Tibial nerve (tissue), 4 donors: ENCODE results near the gene ERBB4. TPM values are rescaled to one million over a fixed set of nuclear protein-coding genes. Genes with fewer than 3 reads are reported as not detected.

Source experiments
- DNase-seq, 2 donors: peaks; one replicate each; pipeline ENCODE4 v3.0.0-alpha.2; 2019; ENCODE audit warnings: low spot score in 2 of 2
- H3K27ac ChIP-seq, 4 donors: fragments of 200-600 bp; sonication (generic) in 3 of 4; one replicate each; pipeline ENCODE4 v1.5.1; 2017 to 2019; ENCODE audit warnings: mild to moderate bottlenecking in 1 of 4
- H3K27me3 ChIP-seq, 2 donors: fragments of 200-600 bp; sonication (generic) in 1 of 2; one replicate each; pipeline versions ENCODE4 v1.5.1 to v1.6.0; 2017 to 2019
- H3K36me3 ChIP-seq, 3 donors: fragments of 200-600 bp; sonication (generic); one replicate each; pipeline ENCODE4 v1.5.1; 2018 to 2019
- H3K4me1 ChIP-seq, 4 donors: fragments of 200-600 bp; sonication (generic) in 3 of 4; one replicate each; pipeline ENCODE4 v1.5.1; 2017 to 2019
- H3K4me3 ChIP-seq, 4 donors: fragments of 200-600 bp; sonication (generic) in 3 of 4; one replicate each; pipeline ENCODE4 v1.5.1; 2017 to 2019; ENCODE audit warnings: mild to moderate bottlenecking in 1 of 4, moderate library complexity in 1 of 4
- H3K9me3 ChIP-seq, 4 donors: fragments of 200-600 bp; sonication (generic) in 3 of 4; one replicate each; pipeline ENCODE4 v1.5.1; 2017 to 2019
- EP300 ChIP-seq, 2 donors: sonication (generic); formaldehyde crosslinking; IDR thresholded peaks; one replicate each; pipeline ENCODE4 v1.6.1; 2017; ENCODE audit warnings: antibody characterized with exemption in 2 of 2, mild to moderate bottlenecking in 1 of 2
- POLR2A ChIP-seq, 2 donors: fragments of 450-650 bp; IDR thresholded peaks; one replicate each; pipeline ENCODE4 v1.6.1; 2017; ENCODE audit warnings: antibody characterized with exemption in 2 of 2, mild to moderate bottlenecking in 2 of 2, moderate library complexity in 2 of 2
- WGBS, 2 donors: methylation state at CpG; one replicate each; pipeline ENCODE4 v1.1.5; 2018; 5-methylcytosine and 5-hydroxymethylcytosine counted together
- total RNA-seq, 4 donors: library from RNA; depleted of rRNA; stranded (reverse); fragments of >200 nt; gene quantifications; one replicate each; pipeline ENCODE4 v1.1.0, GENCODE V29; 2016
- TF ChIP-seq, protein P1 (sequence below), 5 experiments: fragments of 200-600 bp in 3 of 5; fragments of 450-650 bp in 2 of 5; sonication (generic) in 3 of 5; IDR thresholded peaks; one replicate each; pipeline ENCODE4 v1.5.1; 2016 to 2019; ENCODE audit warnings: antibody characterized with exemption in 5 of 5, mild to moderate bottlenecking in 3 of 5, moderate library complexity in 2 of 5

ERBB4 gene
- total RNA-seq, 4 donors from 2014 or later: 2.4 to 3.3 (median 2.9) TPM

DNA sequence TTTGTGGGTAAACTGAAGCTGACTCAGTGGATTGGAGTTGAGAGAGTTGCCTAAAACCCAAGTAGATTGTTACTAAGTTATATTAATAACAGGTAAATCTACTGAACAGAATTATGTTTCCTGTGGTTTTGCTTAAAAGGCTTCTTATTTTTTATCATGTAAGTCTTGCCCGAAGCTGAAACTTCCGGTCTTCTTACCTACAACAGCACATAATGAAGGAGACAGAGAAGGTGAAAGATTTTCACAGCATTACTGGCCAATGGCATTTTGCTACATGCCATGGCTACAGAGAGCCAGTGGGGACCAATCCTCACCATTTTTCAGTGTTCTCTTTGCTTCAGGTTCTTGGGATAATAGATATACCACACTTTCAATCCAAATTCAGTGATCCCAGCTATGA is 220.0 kb downstream of the ERBB4 start:
- no peak for DNase-seq
- no peaks in the 10 kb centered on the region for H3K27me3 ChIP-seq
- TF ChIP-seq POLR2A (IDR thresholded peaks at IDR 0.05) (no peak), EP300 (IDR thresholded peaks at IDR 0.05) (no peak)
- TF ChIP-seq, protein P1, sequence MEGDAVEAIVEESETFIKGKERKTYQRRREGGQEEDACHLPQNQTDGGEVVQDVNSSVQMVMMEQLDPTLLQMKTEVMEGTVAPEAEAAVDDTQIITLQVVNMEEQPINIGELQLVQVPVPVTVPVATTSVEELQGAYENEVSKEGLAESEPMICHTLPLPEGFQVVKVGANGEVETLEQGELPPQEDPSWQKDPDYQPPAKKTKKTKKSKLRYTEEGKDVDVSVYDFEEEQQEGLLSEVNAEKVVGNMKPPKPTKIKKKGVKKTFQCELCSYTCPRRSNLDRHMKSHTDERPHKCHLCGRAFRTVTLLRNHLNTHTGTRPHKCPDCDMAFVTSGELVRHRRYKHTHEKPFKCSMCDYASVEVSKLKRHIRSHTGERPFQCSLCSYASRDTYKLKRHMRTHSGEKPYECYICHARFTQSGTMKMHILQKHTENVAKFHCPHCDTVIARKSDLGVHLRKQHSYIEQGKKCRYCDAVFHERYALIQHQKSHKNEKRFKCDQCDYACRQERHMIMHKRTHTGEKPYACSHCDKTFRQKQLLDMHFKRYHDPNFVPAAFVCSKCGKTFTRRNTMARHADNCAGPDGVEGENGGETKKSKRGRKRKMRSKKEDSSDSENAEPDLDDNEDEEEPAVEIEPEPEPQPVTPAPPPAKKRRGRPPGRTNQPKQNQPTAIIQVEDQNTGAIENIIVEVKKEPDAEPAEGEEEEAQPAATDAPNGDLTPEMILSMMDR (IDR thresholded peaks at IDR 0.05): no peak
- 93 to 96% methylated on average over 2 of the region's 2 CpGs for WGBS, 2 donors
- no peaks in the 10 kb centered on the region for H3K9me3 ChIP-seq
- no peaks in the 10 kb centered on the region for H3K4me1 ChIP-seq
- H3K4me3 ChIP-seq: no peak overlapping the region
- H3K27ac ChIP-seq: no peak overlapping the region
- no peaks in the 10 kb centered on the region for H3K36me3 ChIP-seq

DNA sequence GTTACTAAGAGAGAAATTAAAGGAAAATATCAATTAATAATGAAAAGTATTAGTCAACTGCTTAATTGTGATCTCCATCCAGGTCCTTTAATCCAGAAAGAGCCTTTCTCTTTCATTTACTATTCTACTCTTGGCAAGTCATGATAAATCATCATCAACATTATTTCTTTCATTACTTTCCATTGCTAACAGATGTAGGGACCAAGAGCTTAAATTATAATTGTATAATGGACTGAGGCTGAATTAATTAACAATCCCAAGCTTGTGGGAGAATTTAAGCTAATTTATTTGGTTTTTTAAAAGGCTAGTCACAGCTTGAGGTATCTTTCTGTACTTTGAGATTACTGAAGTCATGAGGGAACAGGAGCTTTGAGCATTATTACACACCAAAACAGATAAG is 223.9 kb downstream of the ERBB4 start:
- no peaks in the 10 kb centered on the region for H3K4me1 ChIP-seq

DNA sequence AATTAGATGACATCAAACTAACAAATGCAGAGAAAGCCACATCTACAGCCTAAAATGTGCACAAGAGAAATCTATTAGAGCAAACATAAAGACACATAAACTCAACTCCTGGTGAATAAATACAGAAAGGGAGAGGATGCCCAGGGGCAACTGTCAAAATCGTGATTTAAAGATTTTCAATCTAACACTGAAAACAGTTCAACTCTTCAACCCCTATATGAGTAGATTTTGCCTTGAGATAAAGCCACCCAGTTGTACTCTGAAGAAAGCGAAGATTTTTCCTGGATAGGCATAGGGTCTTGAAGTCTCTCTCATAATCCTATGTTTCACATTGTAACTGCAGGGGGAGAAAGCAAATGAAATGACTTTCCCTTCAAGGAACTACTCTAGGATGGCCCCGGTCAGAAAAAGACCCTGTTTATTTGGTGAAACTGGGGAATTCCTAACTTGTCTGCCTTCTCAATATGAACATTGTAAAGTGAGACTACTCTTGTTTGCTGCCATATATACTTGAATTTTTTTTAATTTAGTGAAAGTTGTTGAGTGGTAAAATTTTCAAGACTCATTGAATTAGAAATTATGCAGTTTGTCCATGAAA is 226.7 kb downstream of the ERBB4 start:
- TF ChIP-seq EP300 (IDR thresholded peaks at IDR 0.05): no peak
- no peak for TF ChIP-seq POLR2A (IDR thresholded peaks at IDR 0.05)
- TF ChIP-seq, protein P1 (IDR thresholded peaks at IDR 0.05): no peak
- WGBS, 2 donors: 62 to 82% methylated on average over 3 of the region's 3 CpGs

More for the DNA sequence above, 223.9 kb downstream of the ERBB4 start:
- no peaks in the 10 kb centered on the region for H3K36me3 ChIP-seq
- no peak overlapping the region for H3K4me3 ChIP-seq
- no peaks in the 10 kb centered on the region for H3K9me3 ChIP-seq
- H3K27me3 ChIP-seq: no peaks in the 10 kb centered on the region
- DNase-seq: no peak
- TF ChIP-seq POLR2A (IDR thresholded peaks at IDR 0.05) (no peak), EP300 (IDR thresholded peaks at IDR 0.05) (no peak)
- TF ChIP-seq, protein P1 (IDR thresholded peaks at IDR 0.05): no peak
- H3K27ac ChIP-seq: no peak overlapping the region

DNA sequence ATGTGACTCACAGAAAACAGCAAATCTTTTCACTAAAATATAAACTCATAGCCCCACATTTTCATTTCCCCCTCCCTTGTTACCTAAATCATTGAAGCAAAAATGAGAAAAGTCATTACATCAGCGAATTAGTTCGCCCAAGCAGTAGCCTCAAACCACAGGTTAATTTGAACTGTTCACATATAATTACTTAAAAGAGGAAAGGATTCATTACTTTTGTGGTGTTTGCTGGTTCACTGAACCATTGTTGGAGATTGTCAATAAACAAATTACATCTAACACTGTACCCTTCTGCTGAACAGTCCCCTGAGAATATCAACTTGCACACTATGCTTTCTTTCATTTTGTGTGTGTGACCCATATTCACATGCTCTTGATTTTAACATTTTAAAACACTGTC is 238.7 kb downstream of the ERBB4 start:
- no peaks in the 10 kb centered on the region for H3K36me3 ChIP-seq
- H3K27me3 ChIP-seq: no peaks in the 10 kb centered on the region
- WGBS, 2 donors: 69 to 79% methylated on average over 2 of the region's 2 CpGs
- no peaks in the 10 kb centered on the region for H3K4me1 ChIP-seq
- DNase-seq: no peak
- no peaks in the 10 kb centered on the region for H3K9me3 ChIP-seq
- no peak overlapping the region for H3K4me3 ChIP-seq
- no peak for TF ChIP-seq EP300 (IDR thresholded peaks at IDR 0.05)
- TF ChIP-seq, protein P1 (IDR thresholded peaks at IDR 0.05): no peak
- no peak for TF ChIP-seq POLR2A (IDR thresholded peaks at IDR 0.05)
- H3K27ac ChIP-seq: no peak overlapping the region

More for the DNA sequence above, 226.7 kb downstream of the ERBB4 start:
- no peak overlapping the region for H3K4me3 ChIP-seq
- no peaks in the 10 kb centered on the region for H3K36me3 ChIP-seq
- no peak for DNase-seq
- no peaks in the 10 kb centered on the region for H3K4me1 ChIP-seq
- H3K9me3 ChIP-seq: no peaks in the 10 kb centered on the region
- H3K27ac ChIP-seq: no peak overlapping the region
- no peaks in the 10 kb centered on the region for H3K27me3 ChIP-seq

DNA sequence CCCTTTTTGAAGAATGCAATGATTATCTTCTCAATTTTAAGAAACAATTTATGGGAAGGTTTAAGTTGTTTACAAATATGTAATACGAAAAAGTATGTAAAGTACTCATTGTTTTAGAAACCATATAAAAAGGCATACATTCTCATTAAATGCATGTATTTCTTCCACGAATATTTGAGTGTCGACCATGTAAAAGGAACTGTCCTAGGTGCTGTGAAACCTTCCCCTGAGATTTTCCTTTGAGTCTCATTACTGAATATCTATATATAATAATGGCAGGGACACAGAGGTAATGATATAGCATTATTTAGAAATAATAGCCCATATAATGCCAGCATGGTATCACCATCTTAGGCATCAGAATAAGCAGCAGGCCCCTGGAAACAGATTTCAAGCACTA is 239.3 kb downstream of the ERBB4 start:
- 49 to 53% methylated on average over 3 of the region's 3 CpGs for WGBS, 2 donors
- Histone ChIP-seq H3K4me3 (no peak overlapping the region), H3K4me1 (no peaks in the 10 kb centered on the region), H3K27me3 (no peaks in the 10 kb centered on the region), H3K36me3 (no peaks in the 10 kb centered on the region), H3K27ac (no peak overlapping the region), H3K9me3 (no peaks in the 10 kb centered on the region)
- no peak for DNase-seq
- no peak for TF ChIP-seq EP300 (IDR thresholded peaks at IDR 0.05)
- TF ChIP-seq, protein P1 (IDR thresholded peaks at IDR 0.05): no peak
- TF ChIP-seq POLR2A (IDR thresholded peaks at IDR 0.05): no peak
